Peyer's patch (tissue), 4 donors: ENCODE data around the gene XRN1.

Experiments
- CTCF ChIP-seq, 6 experiments: fragments of 450-650 bp in 4 of 6; fragments of 200-600 bp in 2 of 6; sonication (generic) in 1 of 6; IDR thresholded peaks; one replicate each; pipeline ENCODE4 v1.5.1; 2017 to 2019; ENCODE audit warnings: antibody characterized with exemption in 6 of 6, mild to moderate bottlenecking in 3 of 6, moderate library complexity in 1 of 6
- POLR2A ChIP-seq, 2 donors: fragments of 450-650 bp; IDR thresholded peaks; one replicate each; pipeline ENCODE4 v1.5.1; 2017; ENCODE audit warnings: antibody characterized with exemption in 2 of 2, mild to moderate bottlenecking in 2 of 2, moderate library complexity in 2 of 2

GRCh38 chr3:142256712-142257333, 191.0 kb downstream of the XRN1 start:
- TF ChIP-seq CTCF (IDR thresholded peaks at IDR 0.05): no peak
- TF ChIP-seq POLR2A (IDR thresholded peaks at IDR 0.05): no peak
